ENCODE measurements around the gene NAA11. TPM values are rescaled to one million over a fixed set of nuclear protein-coding genes. Genes with fewer than 3 reads are reported as not detected.

NAA11 gene
- not detected in 2 replicates for total RNA-seq (2021)
- Bru-seq, nascent RNA, result not detected
- not detected for BruChase-seq, experiment 1, labeled RNA remaining after a 2-hour chase
- BruChase-seq, experiment 2, labeled RNA remaining after a 6-hour chase, result not detected
- long read RNA-seq, result 0 reads

DNA sequence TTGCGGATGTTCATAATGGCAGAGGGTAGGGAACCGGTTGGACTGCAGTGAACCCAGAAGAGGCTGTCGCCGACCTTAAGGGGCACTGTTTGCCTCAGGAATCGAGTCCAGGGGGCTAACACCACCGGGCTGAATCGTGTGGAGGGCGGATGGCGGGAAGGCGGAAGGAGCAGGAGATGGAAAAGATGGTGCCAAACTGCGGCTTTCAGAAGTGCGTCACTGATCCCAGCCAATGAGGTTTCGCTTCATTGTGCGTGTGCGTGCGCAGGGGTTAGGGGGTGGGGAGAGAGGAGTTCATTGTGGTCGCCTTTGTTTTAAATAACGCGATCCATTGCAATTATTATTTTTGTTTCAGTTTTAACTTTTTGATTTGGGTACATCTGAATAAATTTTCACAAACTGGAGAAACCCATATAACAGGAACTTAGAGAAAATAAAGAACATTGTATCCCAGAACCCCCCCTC lies at the start of gene NAA11:
NAA11 (minus strand) TSS at position 198 of the 465 bp plus-strand sequence; CDS start at position 14, 184 bp downstream.
- TF ChIP-seq, protein P1, sequence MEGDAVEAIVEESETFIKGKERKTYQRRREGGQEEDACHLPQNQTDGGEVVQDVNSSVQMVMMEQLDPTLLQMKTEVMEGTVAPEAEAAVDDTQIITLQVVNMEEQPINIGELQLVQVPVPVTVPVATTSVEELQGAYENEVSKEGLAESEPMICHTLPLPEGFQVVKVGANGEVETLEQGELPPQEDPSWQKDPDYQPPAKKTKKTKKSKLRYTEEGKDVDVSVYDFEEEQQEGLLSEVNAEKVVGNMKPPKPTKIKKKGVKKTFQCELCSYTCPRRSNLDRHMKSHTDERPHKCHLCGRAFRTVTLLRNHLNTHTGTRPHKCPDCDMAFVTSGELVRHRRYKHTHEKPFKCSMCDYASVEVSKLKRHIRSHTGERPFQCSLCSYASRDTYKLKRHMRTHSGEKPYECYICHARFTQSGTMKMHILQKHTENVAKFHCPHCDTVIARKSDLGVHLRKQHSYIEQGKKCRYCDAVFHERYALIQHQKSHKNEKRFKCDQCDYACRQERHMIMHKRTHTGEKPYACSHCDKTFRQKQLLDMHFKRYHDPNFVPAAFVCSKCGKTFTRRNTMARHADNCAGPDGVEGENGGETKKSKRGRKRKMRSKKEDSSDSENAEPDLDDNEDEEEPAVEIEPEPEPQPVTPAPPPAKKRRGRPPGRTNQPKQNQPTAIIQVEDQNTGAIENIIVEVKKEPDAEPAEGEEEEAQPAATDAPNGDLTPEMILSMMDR (conservative IDR thresholded peaks at IDR 0.05), result no peak
- TF ChIP-seq EZH2 (IDR thresholded peaks at IDR 0.05; ENCODE audit: low read depth), result no peak

DNA sequence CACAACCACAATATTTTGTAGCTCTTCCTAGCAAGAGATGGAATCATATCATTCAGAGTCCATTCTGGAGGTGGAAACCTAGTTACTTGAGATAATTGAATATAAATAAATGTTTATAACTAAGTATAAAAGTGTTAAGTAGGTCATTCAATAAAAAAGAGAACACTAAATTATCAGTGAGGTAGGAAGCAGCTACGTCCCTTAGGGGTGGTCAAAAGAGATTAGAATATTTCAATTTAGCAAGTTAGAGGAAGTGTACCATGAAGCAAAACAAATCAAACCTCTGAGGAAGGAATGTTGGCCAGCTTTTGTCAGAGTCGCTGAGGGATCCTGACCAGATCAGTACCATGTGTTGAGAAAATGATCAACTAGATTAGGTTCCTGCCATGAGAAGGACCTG lies 44.2 kb upstream of the NAA11 start:
- intact Hi-C loops (cut with micrococcal nuclease; ENCODE audit: unreplicated experiment), result no loop called here
- no peak overlapping the region for H2AFZ ChIP-seq
- H3K27me3 ChIP-seq (ENCODE audit: insufficient read depth, low read depth), result no peaks in the 10 kb centered on the region
- no peak overlapping the region for H3K4me3 ChIP-seq
- H3K4me1 ChIP-seq (replicated peaks; ENCODE audit: insufficient read depth), result no peaks in the 10 kb centered on the region
- H3F3A ChIP-seq (ENCODE audit: insufficient read depth, low read depth), result no peaks in the 10 kb centered on the region
- no peak overlapping the region for H3K4me2 ChIP-seq
- DNase-seq, result no peak
- TF ChIP-seq, protein P1 (conservative IDR thresholded peaks at IDR 0.05), result no peak
- no peak for TF ChIP-seq EZH2 (IDR thresholded peaks at IDR 0.05; ENCODE audit: low read depth)
- POLR2A ChIA-PET (ENCODE audit: unreplicated experiment), result no interaction called here
- H3K9me2 ChIP-seq (ENCODE audit: insufficient read depth), result no peaks in the 10 kb centered on the region
- CTCF ChIA-PET, result no interaction called here
- H3K36me3 ChIP-seq (ENCODE audit: low read depth), result no peaks in the 10 kb centered on the region
- no TSS peak for BruUV-seq (replicated peaks)
- H4K20me1 ChIP-seq (ENCODE audit: insufficient read depth), result no peaks in the 10 kb centered on the region
- H3K79me2 ChIP-seq (ENCODE audit: low read depth), result no peaks in the 10 kb centered on the region
- H3K9me3 ChIP-seq (ENCODE audit: insufficient read depth, low read depth), result no peaks in the 10 kb centered on the region
- H3K27ac ChIP-seq, result no peak overlapping the region

More for the DNA sequence above, at the start of gene NAA11:
- H3F3A ChIP-seq (ENCODE audit: insufficient read depth, low read depth), result no peaks in the 10 kb centered on the region
- no peaks in the 10 kb centered on the region for H3K27me3 ChIP-seq (ENCODE audit: insufficient read depth, low read depth)
- no peaks in the 10 kb centered on the region for H4K20me1 ChIP-seq (ENCODE audit: insufficient read depth)
- no TSS peak for BruUV-seq (replicated peaks)
- ChIA-PET POLR2A (ENCODE audit: unreplicated experiment) (no interaction called here), CTCF (no interaction called here)
- H3K4me1 ChIP-seq (replicated peaks; ENCODE audit: insufficient read depth), result no peaks in the 10 kb centered on the region
- no peak within 1 kb of the TSS for H3K4me2 ChIP-seq
- H3K36me3 ChIP-seq (ENCODE audit: low read depth), result no peaks in the 10 kb centered on the region
- no peak within 1 kb of the TSS for H3K27ac ChIP-seq
- intact Hi-C loops (cut with micrococcal nuclease; ENCODE audit: unreplicated experiment), result no loop called here
- H3K9me3 ChIP-seq (ENCODE audit: insufficient read depth, low read depth), result no peaks in the 10 kb centered on the region
- H3K4me3 ChIP-seq, result no peak within 1 kb of the TSS
- H3K9me2 ChIP-seq (ENCODE audit: insufficient read depth), result no peaks in the 10 kb centered on the region
- H2AFZ ChIP-seq, result no peak within 1 kb of the TSS
- DNase-seq, result no peak
- no peaks in the 10 kb centered on the region for H3K79me2 ChIP-seq (ENCODE audit: low read depth)

DNA sequence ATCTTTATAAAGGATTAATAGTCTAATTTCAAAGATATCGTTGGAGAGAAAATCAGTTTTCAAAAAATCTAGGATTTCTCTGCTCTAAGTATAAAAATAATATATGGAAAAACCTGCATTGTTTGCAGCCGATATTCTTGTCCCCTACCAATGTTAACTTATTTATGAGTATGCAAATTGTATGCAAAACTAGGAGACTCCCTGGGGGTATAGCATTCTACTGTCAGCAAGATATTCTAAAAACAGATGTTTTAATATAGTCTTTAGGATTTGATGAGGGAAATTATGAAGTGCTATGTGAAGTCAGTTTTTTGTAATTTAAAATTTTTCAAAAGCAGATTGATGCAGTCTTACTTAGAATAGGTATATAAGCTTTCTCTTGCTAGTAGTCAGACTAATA lies 41.2 kb upstream of the NAA11 start:
- Histone ChIP-seq H3K79me2 (ENCODE audit: low read depth) (no peaks in the 10 kb centered on the region), H3K36me3 (ENCODE audit: low read depth) (no peaks in the 10 kb centered on the region), H3K4me1 (replicated peaks; ENCODE audit: insufficient read depth) (no peaks in the 10 kb centered on the region), H2AFZ (no peak overlapping the region), H3K9me2 (ENCODE audit: insufficient read depth) (no peaks in the 10 kb centered on the region), H3K4me2 (no peak overlapping the region), H3K27me3 (ENCODE audit: insufficient read depth, low read depth) (no peaks in the 10 kb centered on the region), H4K20me1 (ENCODE audit: insufficient read depth) (no peaks in the 10 kb centered on the region), H3F3A (ENCODE audit: insufficient read depth, low read depth) (no peaks in the 10 kb centered on the region), H3K4me3 (no peak overlapping the region), H3K9me3 (ENCODE audit: insufficient read depth, low read depth) (no peaks in the 10 kb centered on the region), H3K27ac (no peak overlapping the region)
- no peak for DNase-seq
- no TSS peak for BruUV-seq (replicated peaks)
- no peak for TF ChIP-seq EZH2 (IDR thresholded peaks at IDR 0.05; ENCODE audit: low read depth)
- TF ChIP-seq, protein P1 (conservative IDR thresholded peaks at IDR 0.05), result no peak
- POLR2A ChIA-PET (ENCODE audit: unreplicated experiment), result no interaction called here
- intact Hi-C loops (cut with micrococcal nuclease; ENCODE audit: unreplicated experiment), result no loop called here
- CTCF ChIA-PET, result no interaction called here

All from PC-9 (cell line).